Right ventricle myocardium superior (tissue), 1 donor: ENCODE results near the gene NPNT. TPM values are rescaled to one million over a fixed set of nuclear protein-coding genes. Genes with fewer than 3 reads are reported as not detected.

Experiments
- ATAC-seq: fragments of 200-7000 bp; cut with Tn5 transposase; one replicate; pipeline ENCODE4 v1.9.1; 2020; ENCODE audit warnings: mild to moderate bottlenecking; ENCODE audit not compliant: poor library complexity
- DNase-seq: peaks from one replicate; pipeline ENCODE4 v3.0.0-alpha.2; 2020
- intact Hi-C: fragments of 100-400 bp; cut with DNase I; formaldehyde crosslinking; loops from one replicate; pipeline ENCODE4 v1.11.2; 2022
- total RNA-seq: library from RNA; stranded (reverse); fragmentation: NEBNext Ultra II Directional; extraction: Animal tissue kit (Norgen Biotek cat#: 25700); gene quantifications from one replicate; pipeline ENCODE4 v1.2.1, GENCODE V29; 2021
- donor health status: DM: no; HTN: yes; CAD: no; lungs with severe emphysema.

Gene NPNT
- total RNA-seq, 1 donor from 2014 or later: 2.1 TPM

- ATAC-seq: no peak
- intact Hi-C loops: no loop called here
Measured at GRCh38 chr4:105994061-105994460, 98.8 kb downstream of the NPNT start.

DNA sequence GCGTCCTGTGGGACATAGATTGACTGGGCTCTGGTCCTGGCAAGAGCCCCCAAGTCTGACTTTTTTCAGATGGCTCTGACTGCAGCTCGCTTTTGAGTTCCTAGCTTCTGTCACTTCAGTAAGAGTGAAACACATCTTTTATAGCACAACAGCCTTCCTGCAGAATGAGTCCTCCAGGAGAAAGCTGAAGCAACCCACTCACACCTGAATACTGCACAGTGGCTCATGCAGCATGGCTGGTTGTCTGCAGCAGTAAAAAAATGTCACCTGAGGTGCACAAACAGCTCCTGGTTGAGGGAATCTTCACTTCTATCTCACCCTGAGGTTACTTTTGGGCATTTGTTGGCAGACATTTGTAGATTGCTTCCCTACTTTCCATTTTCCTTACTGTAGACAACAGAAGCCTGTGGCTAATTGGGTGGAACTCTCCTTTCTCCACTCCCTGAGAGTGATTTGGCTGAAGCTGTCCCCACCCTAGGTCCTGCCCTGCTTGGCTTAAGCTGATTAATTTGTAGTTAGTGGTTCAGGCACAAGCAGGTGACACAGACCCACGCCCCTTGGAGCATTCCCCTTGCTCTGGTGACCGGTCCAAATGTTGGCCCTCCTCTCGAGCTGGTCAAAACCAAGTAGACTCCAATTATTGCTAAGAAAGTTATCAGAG is 99.7 kb downstream of the NPNT start:
- intact Hi-C loops: no loop called here
- ATAC-seq (no peak), DNase-seq (no peak)

More at GRCh38 chr4:105994061-105994460, 98.8 kb downstream of the NPNT start:
- DNase-seq: no peak

DNA sequence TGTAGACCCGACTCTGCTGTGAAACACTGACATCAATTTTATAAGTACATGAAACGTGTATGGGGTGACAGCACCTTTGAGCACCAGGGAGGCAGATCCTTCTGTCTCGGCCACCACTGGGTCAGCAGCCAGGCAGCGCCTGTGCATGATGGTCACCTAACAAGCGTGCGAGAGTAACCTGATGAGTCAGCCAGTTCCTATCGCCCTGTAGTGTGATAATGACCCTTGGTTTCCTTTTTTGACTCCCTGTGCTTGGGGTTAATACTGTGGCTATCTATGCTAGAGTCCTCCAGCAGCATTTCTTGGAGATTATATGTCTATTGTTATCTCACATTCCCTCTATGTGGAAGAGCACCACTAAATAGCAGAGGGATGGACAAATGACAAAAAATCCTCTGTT is 101.6 kb downstream of the NPNT start:
- DNase-seq (no peak), ATAC-seq (no peak)
- intact Hi-C loops: no loop called here

GRCh38 chr4:105998171-105999063 is 103.1 kb downstream of the NPNT start:
- DNase-seq (no peak), ATAC-seq (no peak)
- intact Hi-C loops: no loop called here

DNA sequence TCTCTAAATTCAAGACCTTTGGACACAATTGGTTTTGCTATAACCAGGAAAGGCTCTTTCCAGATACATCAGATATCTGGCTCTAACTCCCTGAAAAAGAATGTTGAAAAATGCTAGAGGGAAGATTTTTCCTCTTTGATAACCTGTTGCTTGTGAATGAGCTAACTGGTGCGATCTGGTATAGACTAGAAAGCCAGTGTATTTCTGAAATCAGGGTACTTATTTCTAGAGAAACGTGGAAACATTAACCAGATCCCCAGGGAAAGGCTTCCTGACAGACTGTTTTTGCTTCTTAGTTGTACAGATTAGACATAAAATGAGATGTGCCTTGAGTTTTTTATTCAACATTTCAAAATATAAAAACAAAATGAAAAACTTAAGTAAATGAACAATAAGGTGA is 107.7 kb downstream of the NPNT start:
- DNase-seq (no peak), ATAC-seq (no peak)
- intact Hi-C loops: no loop called here

GRCh38 chr4:106010761-106011160 is 115.5 kb downstream of the NPNT start:
- DNase-seq (no peak), ATAC-seq (no peak)
- intact Hi-C loops: no loop called here

DNA sequence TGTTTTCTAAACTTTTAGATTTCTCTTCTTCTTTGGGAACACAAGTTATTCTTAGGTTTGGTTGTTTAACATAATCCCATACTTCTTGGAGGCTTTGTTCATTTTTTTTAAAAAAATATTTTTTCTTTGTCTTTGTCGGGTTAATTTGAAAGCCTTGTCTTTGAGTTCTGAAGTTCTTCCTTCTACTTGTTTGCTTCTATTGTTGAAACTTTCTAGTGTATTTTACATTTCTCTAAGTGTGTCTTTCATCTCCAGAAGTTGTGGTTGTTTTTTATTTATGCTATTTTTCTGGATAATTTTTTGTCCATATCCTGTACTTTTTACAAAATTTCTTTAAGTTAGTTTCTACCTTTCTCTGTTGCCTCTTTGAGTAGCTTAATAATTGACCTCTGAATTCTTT is 116.1 kb downstream of the NPNT start:
- ATAC-seq (no peak), DNase-seq (no peak)
- intact Hi-C loops: no loop called here

DNA sequence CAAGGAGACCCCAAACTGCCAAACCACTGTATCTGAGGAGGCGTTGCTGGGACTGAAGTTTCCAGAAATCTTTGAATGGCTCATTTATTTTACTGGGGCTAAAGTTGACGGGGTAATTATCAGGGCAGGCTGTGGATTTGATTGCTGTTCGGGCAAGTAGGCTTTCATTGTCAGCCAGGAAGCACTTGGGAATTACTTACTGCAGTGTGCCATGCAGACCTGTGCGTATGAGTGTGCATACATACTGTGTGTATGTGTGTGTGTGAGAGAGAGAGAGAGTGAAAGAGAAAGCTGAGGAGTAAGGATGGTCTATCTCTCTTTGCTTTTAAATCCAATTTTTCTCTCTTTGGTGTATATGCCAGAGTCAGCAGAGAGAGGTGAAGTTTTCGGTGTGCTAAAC is 122.7 kb downstream of the NPNT start:
- DNase-seq (no peak), ATAC-seq (no peak)
- intact Hi-C loops: no loop called here

- ATAC-seq (no peak), DNase-seq (no peak)
- intact Hi-C loops: no loop called here
Measured at GRCh38 chr4:106019771-106020170, 124.5 kb downstream of the NPNT start.

Other genes with a start within 250 kb of the NPNT start
- gene INTS12, start 186.8 kb upstream of the NPNT start, total RNA-seq: 21.0 TPM
- 3.4 TPM for gene GSTCD, start 186.7 kb upstream of the NPNT start, total RNA-seq